Omental fat pad (tissue), 4 donors: Measurements from ENCODE around the gene KCNK18. TPM values are rescaled to one million over a fixed set of nuclear protein-coding genes. Genes with fewer than 3 reads are reported as not detected.

Source experiments
- ATAC-seq: fragments of 150-250 bp; one replicate; pipeline ENCODE4 v1.9.1; 2016; ENCODE audit warnings: mild to moderate bottlenecking, moderate library complexity; ENCODE audit not compliant: low FRiP score
- DNase-seq: peaks from one replicate; pipeline ENCODE4 v3.0.0-alpha.2; 2019; ENCODE audit warnings: low spot score
- total RNA-seq, 4 donors: library from RNA; depleted of rRNA; stranded (reverse); fragments of >200 nt; gene quantifications; one replicate each; pipeline ENCODE4 v1.1.0, GENCODE V29; 2016
- TF ChIP-seq, protein P1 (sequence below), 3 donors: fragments of 450-650 bp; IDR thresholded peaks; one replicate each; pipeline ENCODE4 v1.5.1; 2016 to 2017; ENCODE audit warnings: antibody characterized with exemption in 3 of 3, mild to moderate bottlenecking in 3 of 3, moderate library complexity in 2 of 3

KCNK18 gene
- total RNA-seq, 4 donors from 2014 or later: not detected

DNA sequence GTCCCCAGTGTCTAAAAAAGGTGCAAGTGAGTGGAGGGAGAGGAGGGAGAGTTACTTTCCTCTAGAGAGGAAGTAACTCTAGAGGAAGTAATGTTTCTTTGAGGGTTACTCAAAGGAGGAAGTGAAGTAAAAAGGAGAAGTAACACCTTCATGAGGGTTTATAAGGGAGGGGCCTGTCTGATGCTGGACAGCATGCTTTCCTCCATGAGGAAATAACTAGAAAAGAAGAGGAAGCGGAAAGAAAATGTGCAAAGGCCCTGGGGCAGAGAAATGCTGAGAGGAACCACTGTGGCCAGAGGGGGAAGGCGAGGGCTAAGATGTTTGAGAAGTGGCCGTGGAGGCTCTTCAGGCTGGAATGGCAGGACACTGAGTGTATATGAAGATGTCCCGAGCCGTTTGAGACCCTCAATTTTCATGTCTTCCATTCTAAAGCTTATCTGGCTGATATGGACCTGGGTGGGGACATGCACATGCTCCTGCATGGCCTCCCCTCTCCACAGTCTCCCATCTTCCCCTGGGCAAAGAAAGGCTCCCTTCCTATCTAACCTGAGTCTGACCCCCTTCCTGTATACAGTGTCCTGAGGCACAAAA lies 40.2 kb downstream of the KCNK18 start:
- TF ChIP-seq, protein P1, sequence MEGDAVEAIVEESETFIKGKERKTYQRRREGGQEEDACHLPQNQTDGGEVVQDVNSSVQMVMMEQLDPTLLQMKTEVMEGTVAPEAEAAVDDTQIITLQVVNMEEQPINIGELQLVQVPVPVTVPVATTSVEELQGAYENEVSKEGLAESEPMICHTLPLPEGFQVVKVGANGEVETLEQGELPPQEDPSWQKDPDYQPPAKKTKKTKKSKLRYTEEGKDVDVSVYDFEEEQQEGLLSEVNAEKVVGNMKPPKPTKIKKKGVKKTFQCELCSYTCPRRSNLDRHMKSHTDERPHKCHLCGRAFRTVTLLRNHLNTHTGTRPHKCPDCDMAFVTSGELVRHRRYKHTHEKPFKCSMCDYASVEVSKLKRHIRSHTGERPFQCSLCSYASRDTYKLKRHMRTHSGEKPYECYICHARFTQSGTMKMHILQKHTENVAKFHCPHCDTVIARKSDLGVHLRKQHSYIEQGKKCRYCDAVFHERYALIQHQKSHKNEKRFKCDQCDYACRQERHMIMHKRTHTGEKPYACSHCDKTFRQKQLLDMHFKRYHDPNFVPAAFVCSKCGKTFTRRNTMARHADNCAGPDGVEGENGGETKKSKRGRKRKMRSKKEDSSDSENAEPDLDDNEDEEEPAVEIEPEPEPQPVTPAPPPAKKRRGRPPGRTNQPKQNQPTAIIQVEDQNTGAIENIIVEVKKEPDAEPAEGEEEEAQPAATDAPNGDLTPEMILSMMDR (IDR thresholded peaks at IDR 0.05): no peak
- ATAC-seq: no peak
- DNase-seq: no peak

DNA sequence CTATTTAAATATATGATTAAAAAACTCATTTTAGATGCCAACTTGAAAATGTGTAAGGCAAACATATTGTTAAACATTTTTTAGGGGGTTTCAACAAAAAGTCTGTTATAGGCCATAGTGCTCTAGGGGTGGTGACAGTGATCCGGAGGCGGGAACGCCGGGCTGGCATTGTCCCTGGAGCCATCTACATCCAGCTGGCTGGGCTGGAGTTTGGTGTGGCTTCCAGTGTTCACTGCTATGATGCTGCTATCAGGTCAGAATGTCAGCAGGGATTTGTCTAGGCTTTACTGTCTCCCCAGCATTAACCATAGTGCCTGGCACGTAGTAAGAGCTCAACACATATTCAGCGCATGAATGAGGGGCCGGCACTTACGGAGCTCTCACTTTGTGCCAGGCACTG lies 41.8 kb downstream of the KCNK18 start:
- TF ChIP-seq, protein P1 (IDR thresholded peaks at IDR 0.05): no peak
- no peak for DNase-seq

DNA sequence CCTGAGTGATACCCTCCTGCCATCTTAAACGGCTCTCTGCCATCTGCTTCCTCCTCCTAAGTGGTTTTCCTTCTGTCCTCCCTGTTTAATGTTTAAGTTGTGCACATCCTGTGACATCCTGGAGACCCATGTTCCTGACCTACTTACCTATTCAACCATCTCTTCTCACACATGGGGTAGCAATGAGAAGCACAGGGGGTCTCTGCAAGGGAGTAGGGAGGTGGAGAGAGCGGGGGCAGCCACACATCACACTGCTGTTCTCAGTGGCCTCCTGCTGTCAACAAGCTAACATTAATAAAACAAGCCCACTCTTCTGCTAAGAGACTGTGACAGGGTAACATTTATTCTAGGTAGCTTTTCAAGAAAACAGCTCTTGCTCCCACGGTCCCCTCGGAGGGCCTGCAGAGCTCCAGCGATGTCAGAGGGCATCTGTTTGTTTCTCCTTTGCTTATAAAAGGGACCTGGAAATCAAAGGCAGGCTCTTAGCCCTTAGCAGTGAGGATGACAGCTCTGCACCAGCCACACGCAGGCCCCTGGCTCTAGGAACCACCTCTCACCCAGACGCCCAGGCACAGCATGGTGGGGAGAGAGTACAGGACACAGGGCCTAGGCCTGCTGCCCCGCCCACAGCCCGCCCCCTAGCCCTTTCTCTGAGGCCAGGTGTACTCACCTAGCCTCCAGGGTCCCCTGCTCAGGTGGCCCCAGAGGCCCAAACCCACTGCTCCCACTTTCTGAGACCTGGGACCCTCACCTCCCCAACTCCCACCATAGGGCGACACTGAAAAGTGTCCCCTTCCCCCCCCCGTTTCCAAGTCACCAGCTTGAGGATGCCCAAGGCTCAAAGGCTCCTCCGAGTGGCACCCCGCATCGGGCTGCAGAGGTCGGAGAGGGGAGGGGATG lies 42.7 kb downstream of the KCNK18 start:
- DNase-seq (no peak), ATAC-seq (no peak)
- TF ChIP-seq, protein P1 (IDR thresholded peaks at IDR 0.05): no peak

More for the DNA sequence above, 41.8 kb downstream of the KCNK18 start:
- ATAC-seq: no peak

DNA sequence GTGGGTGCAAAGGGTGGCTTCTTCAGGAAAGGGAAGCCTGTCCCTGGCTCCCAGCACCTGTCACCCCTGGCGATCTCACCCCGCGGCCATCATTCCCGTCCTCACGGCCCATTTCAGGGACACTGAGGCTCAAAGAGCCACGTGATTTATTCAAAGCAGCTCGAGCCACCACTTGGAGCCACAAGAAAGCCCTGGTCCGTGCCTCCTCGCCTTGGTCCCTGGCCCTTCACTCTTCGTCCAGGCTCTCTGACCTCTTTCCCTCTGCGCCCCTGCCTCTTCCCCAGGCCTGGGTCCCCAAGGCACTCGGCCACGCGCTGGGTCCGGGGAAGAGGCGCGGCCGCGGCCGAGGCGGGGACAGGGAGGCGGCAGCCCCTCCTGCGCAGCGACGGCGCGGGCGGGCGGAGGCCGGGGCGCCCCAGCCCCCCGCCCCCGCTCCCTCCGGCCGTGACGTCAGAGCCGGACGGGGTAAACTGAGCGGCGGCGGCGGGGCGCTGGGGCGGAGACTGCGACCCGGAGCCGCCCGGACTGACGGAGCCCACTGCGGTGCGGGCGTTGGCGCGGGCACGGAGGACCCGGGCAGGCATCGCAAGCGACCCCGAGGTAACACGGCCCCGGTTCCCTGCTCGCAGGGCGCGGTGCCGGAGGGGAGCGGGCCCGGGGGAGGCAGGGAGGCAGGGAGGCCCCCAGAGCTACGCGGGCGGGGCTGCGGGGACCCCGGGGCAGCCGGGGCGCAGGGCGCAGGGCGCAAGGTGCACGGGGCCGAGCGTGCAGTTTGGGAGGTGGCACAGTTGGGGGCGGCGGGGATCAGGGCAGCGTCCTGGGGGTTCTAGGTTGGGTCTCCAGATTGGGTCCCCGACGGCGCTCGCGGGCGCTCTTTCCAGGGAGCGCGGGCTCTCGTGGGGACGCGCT lies 43.6 kb downstream of the KCNK18 start, which contains the start of gene SLC18A2:
Gene SLC18A2, plus strand, starts transcription at position 494 of the 909 bp plus-strand sequence. CDS start 580 bp downstream, outside the sequence.
- TF ChIP-seq, protein P1 (IDR thresholded peaks at IDR 0.05): no peak
- DNase-seq: no peak
- ATAC-seq: no peak

DNA sequence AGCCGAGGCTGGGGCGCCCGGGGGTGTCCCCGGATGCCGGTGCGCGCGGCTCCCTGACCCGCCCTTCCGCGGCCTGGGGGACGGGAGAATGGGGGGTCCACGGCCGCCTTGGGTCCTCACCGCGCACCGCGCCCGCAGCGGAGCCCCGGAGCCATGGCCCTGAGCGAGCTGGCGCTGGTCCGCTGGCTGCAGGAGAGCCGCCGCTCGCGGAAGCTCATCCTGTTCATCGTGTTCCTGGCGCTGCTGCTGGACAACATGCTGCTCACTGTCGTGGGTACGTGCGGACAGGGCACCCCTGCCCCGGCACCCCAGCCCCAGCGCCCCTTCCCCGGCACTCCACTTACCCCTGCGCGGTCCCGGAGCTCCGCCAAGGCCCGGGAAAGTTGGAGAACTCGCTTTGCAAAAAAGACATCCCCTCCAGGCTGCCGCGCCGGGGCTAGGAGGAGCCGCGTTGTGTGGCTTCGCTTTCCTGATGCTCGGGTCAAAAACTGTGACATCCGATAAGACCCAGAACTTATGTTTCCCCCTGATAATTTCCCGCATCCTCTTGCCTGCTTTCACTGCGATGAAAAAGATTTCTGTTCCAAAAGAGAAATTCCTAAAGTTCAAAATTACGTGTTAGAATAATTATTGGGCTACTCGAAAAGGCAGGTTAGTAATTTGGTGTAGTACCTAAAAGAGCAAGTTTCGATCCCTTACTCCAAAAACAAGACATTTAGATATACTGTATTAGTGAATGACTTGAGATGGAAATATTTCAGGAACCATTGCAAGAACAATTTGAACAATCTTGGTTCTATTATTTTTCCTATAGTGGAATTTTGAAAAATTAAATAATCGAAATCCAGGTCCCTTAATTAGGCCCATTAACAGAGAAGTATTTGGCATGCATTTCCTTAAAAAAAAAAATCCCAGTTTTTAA lies 44.5 kb downstream of the KCNK18 start:
- TF ChIP-seq, protein P1 (IDR thresholded peaks at IDR 0.05): no peak
- DNase-seq: no peak
- no peak for ATAC-seq

DNA sequence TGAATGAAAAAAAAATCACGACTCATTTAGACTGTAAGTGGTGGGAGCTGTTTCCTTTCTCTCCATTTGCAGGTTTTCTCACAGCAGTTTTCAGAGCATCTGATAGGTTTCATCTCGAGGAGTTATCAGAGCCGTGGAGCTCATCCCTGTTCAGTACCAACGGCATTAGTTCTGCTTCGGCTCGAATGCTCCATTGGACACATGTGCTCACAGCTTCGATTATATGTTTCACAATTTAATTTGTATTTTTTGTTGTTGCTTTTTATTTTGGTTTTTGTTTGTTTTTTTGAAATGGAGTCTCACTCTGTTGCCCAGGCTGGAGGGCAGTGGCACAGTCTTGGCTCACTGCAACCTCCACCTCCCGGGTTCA lies 45.2 kb downstream of the KCNK18 start:
- DNase-seq: no peak
- TF ChIP-seq, protein P1 (IDR thresholded peaks at IDR 0.05): no peak
- ATAC-seq: no peak
